COLO668 (cell line): ENCODE results near the gene ZDHHC21.

ENCODE experiments used
- DNase-seq: peaks from one replicate; lab custom pipeline; 2025; ENCODE audit not compliant: unreplicated experiment; lab: John Stamatoyannopoulos, UW

ZDHHC21 gene, protein sequence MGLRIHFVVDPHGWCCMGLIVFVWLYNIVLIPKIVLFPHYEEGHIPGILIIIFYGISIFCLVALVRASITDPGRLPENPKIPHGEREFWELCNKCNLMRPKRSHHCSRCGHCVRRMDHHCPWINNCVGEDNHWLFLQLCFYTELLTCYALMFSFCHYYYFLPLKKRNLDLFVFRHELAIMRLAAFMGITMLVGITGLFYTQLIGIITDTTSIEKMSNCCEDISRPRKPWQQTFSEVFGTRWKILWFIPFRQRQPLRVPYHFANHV

DNA sequence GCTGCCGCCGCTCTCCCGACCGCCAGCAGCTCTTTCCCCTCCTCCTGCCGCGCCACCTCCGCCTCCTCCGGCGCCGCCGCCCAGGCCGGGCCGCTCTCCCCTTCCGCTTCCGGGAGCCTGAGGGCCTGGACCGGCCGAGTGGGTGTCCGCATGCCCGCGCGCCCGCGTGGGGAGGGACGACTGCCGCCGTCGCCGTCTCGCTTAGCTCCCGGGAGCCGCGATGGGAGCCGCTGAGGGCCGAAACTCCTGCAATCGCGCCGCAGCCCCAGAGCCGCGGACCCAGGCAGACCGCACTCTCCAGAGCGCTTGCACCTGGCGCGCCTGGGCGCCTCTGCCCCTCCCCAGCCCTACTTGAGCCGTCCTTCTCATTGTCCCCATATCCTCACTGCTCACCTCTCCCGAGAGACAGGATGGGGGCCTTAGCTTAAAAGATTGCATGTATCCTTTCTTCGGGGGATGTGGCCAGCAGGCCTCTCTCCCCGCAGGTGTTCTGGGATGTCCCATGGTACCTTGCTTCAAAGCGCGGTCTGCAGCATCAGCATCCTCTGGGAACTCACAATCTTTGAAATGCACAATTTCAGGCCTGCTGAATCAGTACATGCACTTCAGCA, at the start of gene ZDHHC21:
Gene ZDHHC21, minus strand, starts transcription at position 182 of the 611 bp plus-strand sequence. CDS start 19,092 bp downstream, outside the sequence.
- DNase-seq, result peak; percentile 91

DNA sequence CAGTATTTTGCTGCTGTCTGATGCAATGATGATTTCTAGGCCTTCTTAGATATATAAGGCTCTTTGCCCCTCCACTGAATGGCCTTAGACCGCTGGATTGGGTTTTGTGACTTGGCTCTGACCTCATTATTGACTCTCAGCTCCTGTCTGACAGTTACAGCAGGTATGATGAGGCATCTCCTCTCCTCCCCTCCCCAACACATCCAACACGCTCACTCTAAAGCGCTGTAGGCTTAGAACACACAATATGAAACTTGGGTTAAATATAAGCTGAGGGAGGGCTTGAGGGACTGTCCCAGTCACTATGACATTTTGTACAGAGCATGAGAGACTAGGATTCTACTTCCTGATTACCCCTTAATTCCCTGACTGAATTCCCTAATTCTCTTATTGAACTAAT, 48.1 kb upstream of the ZDHHC21 start:
- DNase-seq, result no peak

DNA sequence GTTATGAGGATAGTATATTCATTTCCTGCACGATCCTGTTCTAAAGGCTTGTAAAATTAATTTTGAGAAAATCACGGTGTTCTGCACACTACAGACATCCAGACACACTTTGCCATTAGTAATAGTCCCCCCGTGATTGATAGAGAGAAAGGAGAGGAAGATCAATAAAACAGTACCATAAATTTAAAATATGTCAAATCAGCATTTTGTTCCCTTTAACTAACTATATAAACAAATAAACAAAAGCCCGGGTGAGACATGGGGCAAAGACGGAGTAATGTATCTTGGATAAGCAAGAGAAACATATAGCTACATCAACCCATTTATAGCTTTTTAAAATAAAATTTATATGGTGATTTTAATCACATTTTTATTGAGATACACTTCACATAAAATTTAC, 39.9 kb upstream of the ZDHHC21 start:
- DNase-seq, result no peak

DNA sequence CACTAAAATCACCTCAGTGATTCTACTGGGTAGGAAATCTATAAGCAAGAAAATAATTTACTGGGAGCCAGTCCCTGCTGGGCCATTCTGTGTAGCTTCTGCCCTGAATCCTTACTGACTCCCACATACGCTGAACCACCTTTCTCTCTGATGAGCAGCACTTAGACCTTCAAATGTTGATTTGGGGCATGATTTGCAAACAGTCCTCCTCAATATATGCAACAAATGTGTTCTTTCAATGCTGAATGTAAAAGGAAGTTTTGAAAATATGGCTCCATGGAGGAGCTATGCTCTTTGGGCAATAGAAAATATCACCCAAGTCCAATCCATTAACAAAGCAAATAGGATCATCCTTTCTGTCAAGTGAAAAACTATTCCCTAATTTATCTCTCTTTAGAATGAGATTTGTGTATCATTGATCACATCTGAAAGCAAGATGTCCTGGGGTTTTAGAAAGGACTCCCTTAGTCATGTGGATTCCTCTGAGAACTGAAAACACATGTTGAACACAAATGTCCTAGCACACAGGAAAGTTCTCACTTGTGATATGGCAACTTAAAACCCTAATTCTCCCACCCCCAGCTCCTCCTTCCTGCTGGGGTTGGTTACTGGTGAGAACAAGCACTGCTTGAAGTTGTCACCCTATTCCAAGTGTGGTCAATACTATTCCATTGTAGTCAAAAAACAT, 38.2 kb upstream of the ZDHHC21 start:
- DNase-seq, result no peak

DNA sequence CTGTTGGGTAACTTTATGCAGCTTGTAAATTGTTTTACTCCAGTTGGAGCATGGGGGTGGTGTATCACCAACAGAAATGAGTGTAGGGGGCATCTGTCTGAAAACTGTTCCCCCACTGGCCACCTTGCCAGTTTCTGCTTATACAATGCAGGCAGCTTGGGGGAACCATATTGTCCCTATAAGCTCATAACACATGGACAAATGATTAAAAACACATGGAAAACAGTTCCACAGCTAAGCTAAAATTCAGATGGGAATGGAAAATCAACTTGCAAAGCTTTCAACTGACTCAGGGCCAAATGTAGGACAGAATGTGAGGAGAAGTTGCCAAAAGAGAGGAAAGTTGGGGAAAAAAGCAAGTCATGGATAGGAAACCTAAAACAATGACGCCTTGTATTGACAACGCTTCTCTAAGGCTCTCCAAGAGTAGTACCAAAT, 37.2 kb upstream of the ZDHHC21 start:
- no peak for DNase-seq

DNA sequence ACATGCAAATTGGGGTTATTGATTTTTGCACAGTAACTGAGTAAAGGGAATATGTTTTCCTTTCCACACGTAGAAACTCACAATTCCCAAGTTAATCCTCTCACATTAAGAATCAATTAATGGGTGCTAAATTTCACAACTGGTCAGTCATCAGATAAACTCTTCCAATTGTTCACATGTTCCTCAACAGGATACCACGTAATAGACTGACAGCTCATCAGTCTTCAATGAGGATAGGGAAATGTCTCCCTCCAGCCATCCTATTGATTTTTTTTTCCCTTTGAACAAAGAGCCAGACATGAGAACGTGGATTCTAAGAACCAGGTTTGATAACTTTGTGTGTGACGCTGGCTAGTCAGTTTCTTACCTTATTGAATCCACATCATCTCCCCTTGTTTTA, 30.1 kb upstream of the ZDHHC21 start:
- no peak for DNase-seq

DNA sequence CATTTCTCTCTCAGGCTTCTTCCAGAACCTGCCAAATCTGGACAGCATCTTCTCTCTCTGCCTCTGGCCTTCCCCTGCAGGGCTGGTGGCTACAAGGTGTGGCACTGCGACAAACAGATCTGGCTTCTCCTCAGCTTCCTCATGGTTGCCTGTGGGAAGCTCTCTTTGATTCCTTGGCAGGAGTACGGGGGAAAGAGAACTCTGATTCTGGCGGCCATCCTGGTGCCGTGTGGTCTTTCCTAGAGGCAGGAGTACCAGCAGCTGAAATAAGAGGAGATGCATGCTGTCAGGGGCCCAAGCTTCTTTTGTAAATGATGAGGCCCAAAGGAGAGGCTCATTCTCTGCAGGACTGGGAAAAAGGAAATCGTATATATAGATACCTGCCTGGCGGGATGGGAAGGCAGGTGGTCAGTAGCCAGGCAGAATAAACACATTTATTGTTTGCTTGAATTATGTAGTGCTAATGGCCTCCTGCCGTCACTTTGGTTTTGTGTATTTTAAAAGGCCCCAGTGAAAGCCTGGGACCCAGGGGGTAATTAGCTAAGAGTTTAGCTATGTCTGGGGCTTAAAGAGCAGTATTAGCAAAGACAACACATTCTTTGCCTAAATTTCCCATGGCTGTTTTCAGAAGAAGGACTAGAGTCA, 29.3 kb upstream of the ZDHHC21 start, which contains the start of gene CER1:
Gene CER1, minus strand, starts transcription at position 343 of the 645 bp plus-strand sequence. Its CDS starts 61 bp downstream, at position 282.
- DNase-seq, result peak; percentile 63

DNA sequence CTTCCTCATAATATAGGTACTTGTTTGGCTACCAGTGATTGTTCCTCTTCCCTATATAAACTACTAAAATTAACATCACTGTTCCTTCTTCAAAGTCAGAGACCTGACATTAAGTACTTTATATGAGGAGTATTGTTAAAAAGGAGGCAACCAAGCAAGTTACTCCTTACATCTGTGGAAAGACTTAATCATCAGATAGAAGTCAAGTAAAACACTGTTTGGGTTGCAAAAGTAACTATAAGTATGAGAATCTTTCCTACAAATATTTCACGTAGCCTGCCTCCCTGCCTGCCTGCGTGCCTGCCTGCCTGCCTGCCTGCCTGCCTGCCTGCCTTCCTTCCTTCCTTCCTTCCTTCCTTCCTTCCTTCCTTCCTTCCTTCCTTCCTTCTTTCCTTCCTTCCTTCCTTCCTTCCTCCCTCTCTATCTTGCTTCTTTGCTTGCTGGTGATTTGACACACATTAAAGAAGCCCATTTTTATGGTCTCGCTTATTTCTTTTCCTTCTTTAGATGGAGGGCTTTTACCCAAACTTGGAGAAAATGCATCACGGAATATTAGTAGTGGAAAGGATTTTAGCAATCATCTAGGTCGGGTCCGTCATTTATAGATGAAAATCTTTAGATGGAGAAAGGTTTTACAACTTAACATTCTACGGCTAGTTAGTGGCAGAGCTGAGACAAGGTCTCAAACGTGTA, 26.1 kb upstream of the ZDHHC21 start:
- no peak for DNase-seq

DNA sequence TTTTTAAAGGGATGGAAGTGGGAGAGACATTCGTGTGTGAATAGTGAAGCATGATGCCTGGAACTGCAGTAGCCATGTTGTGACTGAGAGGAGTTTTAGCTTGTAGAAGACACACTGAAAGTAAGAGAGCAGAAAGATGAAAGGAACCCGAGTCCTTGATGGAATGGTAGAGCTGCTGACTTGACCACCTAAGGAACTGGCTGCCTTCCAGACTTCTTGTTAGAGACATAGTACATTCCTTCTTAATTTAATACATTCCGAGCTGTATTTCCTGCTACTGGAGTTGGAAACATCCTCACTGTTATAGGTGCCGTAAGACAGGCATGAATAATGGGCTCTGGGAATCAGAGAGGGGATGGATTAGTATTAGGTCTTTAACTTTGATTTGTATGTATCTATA, 21.9 kb upstream of the ZDHHC21 start:
- no peak for DNase-seq

DNA sequence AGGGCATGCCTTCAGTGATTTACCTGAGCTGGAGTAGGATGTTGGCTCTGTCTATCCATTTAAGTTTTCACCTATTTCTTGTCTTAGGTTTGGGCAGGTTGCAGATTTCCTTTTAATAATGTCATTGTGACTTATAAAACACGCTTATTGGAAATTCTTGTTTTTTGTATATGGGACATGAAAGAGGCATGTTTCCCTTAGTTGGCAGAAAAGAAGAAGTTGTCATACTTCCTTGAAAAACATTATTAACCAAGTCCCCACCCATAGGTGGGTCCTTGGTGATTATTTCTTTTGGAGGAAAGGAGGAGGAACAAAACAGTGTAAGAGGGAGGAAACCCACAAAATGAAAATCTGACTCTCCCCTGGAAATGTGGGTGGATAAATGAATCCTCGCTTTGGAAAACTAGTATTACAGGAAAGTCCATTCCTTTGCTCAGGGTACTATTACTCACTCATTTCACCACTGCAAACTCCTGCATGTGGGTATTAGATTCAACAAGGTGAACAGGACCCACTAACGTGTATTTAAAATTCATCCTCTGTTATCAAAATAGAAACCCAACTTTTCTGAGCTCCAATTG, 20.0 kb upstream of the ZDHHC21 start:
- no peak for DNase-seq

DNA sequence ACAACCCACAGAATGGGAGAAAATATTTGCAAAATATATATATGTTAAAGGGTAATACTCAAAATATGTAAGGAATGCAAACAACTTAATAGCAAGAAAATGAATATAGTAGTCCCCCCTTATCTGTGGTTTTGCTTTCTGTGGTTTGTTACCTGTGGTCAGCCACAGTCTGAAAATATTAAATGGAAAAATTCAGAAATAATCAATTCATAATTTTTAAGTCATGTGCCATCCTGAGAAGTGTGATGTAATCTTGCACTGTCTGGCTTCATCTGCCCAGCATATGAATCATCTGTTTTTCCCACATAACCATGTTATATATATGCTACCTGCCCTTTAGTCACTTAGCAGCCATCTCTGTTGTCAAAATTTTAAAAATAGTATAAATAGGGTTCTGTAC, 17.6 kb upstream of the ZDHHC21 start:
- no peak for DNase-seq

DNA sequence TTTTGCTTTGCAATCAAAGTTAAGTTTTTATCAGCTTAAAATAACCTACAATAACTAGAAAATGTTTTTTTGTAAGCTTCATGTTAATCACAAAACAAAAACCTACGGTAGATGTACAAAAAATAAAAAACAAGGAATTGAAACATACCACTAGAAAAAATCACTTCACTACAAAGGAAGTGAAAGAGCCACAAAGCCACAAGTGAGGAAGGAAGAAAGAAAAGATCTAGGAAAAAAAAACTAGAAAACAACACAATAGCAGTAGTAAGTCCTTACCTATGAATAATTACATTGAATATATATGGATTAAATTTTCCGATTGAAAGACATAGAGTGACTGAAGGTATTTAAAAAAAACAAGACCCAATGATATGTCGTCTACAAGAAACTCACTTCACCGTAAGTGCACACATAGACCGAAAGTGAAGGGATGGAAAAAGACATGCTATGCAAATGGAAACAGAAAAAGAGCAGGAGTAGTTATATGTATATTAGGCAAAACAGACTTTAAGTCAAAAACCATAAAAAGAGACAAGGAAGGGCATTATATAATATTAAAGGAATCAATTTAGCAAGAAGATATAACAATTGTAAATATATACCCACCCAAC, 13.4 kb upstream of the ZDHHC21 start:
- no peak for DNase-seq

DNA sequence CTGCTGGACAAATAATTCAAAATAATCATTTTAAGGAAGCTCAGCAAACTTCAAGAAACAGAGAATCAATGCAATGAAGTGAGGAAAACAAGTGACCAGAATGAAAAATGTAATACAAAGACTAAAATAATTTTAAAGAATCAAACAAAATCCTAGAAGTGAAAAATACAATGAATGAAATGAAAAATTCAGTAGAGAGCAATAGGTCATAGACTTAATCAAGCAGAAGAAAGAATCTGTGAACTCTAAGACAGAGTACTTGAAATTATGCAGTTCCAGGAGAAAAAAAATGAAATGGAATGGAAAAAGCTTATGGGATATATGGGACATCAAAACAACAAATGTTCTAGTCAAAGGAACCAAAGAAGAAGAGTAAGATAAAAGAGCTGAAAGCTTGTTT, 11.8 kb upstream of the ZDHHC21 start:
- DNase-seq, result no peak

DNA sequence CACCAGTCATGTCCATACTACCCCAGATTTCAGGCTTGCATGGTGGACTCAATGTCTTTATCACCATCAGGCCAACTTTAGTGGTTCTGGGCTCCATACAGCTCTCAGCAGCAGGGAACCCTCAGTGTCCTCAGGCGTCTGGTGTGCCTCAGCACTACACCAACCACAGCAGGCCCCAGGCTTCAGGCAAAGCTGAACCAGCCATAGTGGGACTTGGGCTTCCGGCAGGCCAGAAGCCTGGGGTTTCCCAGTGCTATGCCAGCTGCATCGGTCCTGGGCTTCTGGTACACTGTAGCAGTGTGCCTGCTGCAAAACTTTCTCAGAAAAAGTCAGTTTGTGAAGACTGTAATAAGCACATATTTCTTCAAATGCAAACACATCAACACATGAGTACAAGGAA, 11.0 kb upstream of the ZDHHC21 start:
- DNase-seq, result no peak

DNA sequence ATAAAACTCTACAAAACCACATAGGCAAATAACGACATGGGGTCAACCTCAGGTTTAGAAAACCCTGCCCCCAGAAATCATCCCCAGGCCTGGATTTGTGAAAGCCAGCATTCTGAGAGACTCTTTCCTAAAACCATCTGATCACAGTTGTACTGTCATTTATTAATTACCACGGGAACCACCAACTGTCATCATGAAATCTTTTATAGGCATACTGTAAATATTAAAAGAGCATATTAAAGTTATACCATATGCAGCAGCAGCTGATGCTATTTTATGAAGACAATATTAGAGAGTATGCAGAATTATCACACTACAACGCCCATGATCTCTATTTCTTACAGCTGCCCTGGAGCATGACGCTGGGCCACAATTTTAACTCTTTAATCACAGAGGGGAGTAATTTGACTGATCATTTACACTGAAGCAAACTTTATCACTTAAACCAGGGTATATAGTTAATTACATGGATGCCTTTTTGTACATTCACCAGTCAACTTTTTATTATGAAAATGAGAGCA, 9.0 kb upstream of the ZDHHC21 start:
- no peak for DNase-seq

DNA sequence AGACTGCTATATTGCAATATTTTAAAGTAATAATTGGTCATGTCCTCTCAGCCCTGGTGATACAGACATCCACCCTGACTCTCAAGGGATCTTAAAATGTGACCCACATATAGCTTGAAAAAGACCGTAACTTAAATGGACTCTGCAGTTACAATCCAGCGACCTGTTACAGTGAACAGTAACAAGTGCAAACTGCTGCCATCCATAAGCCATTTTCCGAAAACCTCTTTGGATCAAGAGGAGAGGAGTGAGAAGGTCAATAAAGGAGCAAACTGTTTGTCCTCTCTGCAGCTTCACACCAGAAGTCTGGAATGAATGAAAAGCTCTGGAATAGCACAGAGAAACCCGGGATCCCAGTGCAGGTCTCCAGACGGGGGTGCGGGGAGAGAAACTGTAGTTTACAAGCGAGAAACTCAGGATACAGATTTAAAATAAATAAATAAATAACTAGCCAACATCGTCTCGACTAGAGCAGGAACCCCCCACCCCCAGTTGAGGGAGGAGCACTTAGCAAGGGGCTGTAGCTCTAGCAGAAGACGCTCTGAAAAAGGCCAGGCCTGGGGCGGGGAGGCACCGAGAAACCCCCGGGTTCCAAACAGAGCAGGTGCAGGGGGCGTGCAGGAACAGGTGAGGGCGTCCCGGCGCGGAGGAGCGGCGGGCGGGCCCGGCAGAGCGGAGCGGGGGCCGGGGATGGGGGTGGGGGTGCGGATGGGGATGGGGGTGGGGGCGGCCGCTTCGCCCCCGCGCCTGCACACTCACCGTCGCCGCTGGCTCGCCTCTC, 572 bp downstream of the ZDHHC21 start:
- peak; percentile 23 for DNase-seq

DNA sequence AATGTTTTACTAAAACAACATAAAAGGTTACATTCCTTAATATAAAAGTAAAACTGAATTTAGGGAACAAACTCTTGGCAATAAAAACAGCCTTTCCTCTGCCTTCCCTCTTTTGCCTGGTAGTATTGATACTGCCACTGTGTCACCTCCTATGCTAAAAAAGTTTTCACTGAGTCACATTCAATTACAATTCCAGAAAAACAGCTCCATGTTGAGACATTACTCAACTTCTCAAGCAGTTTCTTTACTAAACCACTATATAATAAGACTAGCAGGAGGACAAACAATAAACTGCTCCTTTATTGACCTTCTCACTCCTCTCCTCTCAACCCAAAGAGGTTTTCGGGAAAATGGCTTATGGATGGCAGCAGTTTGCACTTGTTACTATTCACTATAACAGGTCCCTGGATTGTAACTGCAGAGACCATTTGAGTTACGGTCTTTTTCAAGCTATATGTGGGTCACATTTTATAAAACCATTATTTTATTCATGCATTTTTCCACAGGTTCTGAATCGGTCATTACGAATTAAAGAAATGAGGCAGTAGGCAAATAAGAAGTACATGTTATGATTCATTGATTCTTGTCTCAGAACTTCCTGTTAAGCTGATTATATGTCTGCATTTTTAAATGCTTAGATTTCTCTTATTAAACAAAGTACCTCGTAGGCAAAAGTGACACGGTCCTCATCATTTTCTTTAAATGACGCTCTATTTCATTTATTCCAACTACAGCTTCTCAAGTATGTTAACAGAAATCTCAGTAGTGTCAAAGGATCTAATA, 2.1 kb downstream of the ZDHHC21 start:
- DNase-seq, result no peak

DNA sequence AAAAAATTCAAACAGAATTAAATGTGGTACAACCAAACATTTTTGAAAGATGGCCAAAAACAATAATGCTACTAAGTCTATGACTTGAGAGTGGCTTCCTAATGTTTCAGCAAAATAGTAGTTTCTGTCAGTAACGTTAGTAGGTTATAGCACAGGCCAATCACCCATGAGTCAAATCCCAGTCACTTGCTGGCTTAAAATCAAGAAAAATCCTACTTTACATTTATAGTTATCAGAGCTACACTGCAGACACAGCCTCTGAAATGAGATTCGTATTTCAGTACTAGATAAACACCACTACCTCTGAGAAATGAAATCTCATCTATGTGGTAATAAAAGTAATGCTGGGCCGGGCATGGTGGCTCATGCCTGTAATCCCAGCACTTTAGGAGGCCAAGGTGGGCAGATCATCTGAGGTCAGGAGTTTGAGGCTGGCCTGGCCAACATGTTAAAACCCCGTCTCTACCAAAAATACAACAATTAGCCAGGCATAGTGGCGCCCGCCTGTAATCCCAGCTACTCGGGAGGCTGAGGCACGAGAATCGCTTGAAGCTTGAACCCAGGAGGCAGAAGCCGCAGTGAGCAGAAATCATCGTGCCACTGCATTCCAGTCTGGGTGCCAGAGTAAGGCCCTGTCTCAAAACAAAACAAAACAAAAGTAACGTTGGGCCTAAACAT, 6.1 kb downstream of the ZDHHC21 start:
- DNase-seq, result no peak
